HEK293T (cell line): Measurements from ENCODE around the gene ZBED4.
A peak's percentile ranks its signal among the peaks of the same experiment; 100 is the strongest.
"Not testable (repeated sequence)": the region's sequence is repeated elsewhere in the genome, so short reads cannot be mapped to it uniquely, and the experiment has no call there.

Source experiments
- CTCF ChIA-PET: fragments of 350-600 bp; formaldehyde crosslinking; extraction: SDS; loops from one replicate; lab custom pipeline; 2021; ENCODE audit warnings: antibody characterized with exemption, inconsistent platforms; lab: Yijun Ruan, JAX
- POLR2A ChIA-PET: fragments of 350-600 bp; formaldehyde crosslinking; extraction: SDS; loops from one replicate; lab custom pipeline; 2020; ENCODE audit warnings: antibody characterized with exemption, inconsistent platforms; lab: Yijun Ruan, JAX
- DNase-seq: peaks from one replicate; pipeline ENCODE4 v3.0.0; 2012; ENCODE audit warnings: mixed read lengths; ENCODE audit errors: extremely low spot score
- ARNT ChIP-seq: fragments of 450-650 bp; IDR thresholded peaks from 2 replicates; pipeline ENCODE4 v1.6.1; 2017; ENCODE audit warnings: mild to moderate bottlenecking
- BHLHE40 ChIP-seq: fragments of 450-650 bp; IDR thresholded peaks from 2 replicates; pipeline ENCODE4 v1.6.1; 2016; ENCODE audit warnings: mild to moderate bottlenecking, moderate library complexity, borderline replicate concordance
- CTBP1 ChIP-seq: fragments of 450-650 bp; IDR thresholded peaks from 2 replicates; pipeline ENCODE4 v1.6.1; 2016; ENCODE audit warnings: borderline replicate concordance
- ELF4 ChIP-seq: fragments of 450-650 bp; IDR thresholded peaks from 2 replicates; pipeline ENCODE4 v1.6.1; 2017; ENCODE audit warnings: antibody characterized with exemption
- FOXA1 ChIP-seq: fragments of 450-650 bp; IDR thresholded peaks from 2 replicates; pipeline ENCODE4 v1.6.1; 2016; ENCODE audit warnings: mild to moderate bottlenecking
- FOXK2 ChIP-seq: fragments of 450-650 bp; IDR thresholded peaks from 2 replicates; pipeline ENCODE4 v1.6.1; 2016; ENCODE audit warnings: mild to moderate bottlenecking
- FOXM1 ChIP-seq: fragments of 450-650 bp; IDR thresholded peaks from 2 replicates; pipeline ENCODE4 v1.6.1; 2017; ENCODE audit warnings: mild to moderate bottlenecking, borderline replicate concordance
- HDGF ChIP-seq: fragments of 450-650 bp; IDR thresholded peaks from 2 replicates; pipeline ENCODE4 v1.6.1; 2017; ENCODE audit warnings: antibody characterized with exemption, borderline replicate concordance
- L3MBTL2 ChIP-seq: fragments of 450-650 bp; conservative IDR thresholded peaks from 2 replicates; pipeline ENCODE4 v1.6.1; 2016; ENCODE audit warnings: mild to moderate bottlenecking
- LEF1 ChIP-seq: fragments of 450-650 bp; IDR thresholded peaks from 2 replicates; pipeline ENCODE4 v1.6.1; 2017; ENCODE audit warnings: mild to moderate bottlenecking, borderline replicate concordance
- NFRKB ChIP-seq: fragments of 450-650 bp; IDR thresholded peaks from 2 replicates; pipeline ENCODE4 v1.6.1; 2016; ENCODE audit warnings: mild to moderate bottlenecking, moderate library complexity
- SP1 ChIP-seq: fragments of 450-650 bp; IDR thresholded peaks from 2 replicates; pipeline ENCODE4 v1.6.1; 2017
- SUZ12 ChIP-seq: fragments of 450-650 bp; IDR thresholded peaks from 2 replicates; pipeline ENCODE4 v1.6.1; 2016; ENCODE audit warnings: mild to moderate bottlenecking
- TARDBP ChIP-seq: fragments of 450-650 bp; IDR thresholded peaks from 2 replicates; pipeline ENCODE4 v1.6.1; 2016
- ZNF384 ChIP-seq: fragments of 450-650 bp; IDR thresholded peaks from 2 replicates; pipeline ENCODE4 v1.6.1; 2016
- TF ChIP-seq, protein P1 (sequence below): fragments of 450-650 bp; IDR thresholded peaks from 2 replicates; pipeline ENCODE4 v1.6.1; 2016

The ZBED4 gene

DNA sequence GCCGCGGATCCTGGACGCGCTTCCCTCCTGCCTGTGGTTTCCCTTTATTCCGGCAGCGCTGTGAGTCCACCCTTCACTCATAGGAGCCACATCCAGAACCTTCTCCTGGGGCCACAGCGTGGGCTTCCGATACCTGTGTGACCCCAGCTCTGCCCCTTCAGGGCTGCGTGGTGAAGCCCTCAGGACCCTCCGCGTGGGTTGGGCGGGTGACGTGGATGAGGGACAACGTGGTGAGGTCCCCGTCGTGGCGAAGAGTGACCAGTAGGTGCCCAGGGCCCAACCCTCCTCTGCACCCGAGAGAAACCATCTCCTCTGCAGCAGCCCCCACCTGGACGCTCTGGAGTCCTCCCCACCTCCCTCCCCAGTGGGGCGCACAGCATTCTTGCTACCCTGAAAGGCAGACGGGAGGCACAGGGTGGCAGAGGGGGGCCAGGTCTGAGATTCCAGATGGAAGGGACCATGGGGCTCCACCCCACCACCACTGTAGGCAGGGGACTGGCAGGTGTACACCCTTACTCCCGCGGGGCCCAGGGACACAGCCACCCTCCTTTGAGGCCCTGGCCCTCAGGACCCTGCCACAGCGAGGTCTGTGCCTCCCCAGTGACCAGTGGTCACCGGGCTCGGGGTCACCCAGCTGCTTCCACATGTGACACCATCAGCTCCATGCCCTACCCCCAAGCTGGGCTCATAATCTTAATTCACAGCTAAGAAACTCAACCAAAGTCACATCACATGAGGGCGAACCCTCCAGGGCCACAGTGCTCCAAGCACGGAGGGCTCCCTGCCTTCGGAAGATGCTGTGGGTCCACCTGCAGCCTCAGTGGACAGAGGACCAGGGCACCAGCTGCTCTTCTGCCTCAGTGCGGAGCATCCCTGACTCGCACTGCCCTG lies 3.4 kb upstream of the ZBED4 start:
- ChIA-PET CTCF (no interaction called here), POLR2A (interaction anchor here (0.6 kb wide), 1 partner anchor 10 kb away, joined by 3 read pairs; no protein-coding TSS in a partner anchor)
- DNase-seq = no peak
- TF ChIP-seq SP1 = no peak
- no peak for TF ChIP-seq L3MBTL2
- TF ChIP-seq HDGF = no peak
- TF ChIP-seq FOXK2 = no peak
- no peak for TF ChIP-seq TARDBP
- TF ChIP-seq CTBP1 = no peak
- no peak for TF ChIP-seq FOXA1
- TF ChIP-seq ELF4 = no peak
- TF ChIP-seq FOXM1 = no peak
- no peak for TF ChIP-seq ZNF384
- TF ChIP-seq LEF1 = no peak
- no peak for TF ChIP-seq BHLHE40
- no peak for TF ChIP-seq SUZ12
- TF ChIP-seq ARNT = no peak
- TF ChIP-seq, protein P1, sequence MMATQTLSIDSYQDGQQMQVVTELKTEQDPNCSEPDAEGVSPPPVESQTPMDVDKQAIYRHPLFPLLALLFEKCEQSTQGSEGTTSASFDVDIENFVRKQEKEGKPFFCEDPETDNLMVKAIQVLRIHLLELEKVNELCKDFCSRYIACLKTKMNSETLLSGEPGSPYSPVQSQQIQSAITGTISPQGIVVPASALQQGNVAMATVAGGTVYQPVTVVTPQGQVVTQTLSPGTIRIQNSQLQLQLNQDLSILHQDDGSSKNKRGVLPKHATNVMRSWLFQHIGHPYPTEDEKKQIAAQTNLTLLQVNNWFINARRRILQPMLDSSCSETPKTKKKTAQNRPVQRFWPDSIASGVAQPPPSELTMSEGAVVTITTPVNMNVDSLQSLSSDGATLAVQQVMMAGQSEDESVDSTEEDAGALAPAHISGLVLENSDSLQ = no peak

DNA sequence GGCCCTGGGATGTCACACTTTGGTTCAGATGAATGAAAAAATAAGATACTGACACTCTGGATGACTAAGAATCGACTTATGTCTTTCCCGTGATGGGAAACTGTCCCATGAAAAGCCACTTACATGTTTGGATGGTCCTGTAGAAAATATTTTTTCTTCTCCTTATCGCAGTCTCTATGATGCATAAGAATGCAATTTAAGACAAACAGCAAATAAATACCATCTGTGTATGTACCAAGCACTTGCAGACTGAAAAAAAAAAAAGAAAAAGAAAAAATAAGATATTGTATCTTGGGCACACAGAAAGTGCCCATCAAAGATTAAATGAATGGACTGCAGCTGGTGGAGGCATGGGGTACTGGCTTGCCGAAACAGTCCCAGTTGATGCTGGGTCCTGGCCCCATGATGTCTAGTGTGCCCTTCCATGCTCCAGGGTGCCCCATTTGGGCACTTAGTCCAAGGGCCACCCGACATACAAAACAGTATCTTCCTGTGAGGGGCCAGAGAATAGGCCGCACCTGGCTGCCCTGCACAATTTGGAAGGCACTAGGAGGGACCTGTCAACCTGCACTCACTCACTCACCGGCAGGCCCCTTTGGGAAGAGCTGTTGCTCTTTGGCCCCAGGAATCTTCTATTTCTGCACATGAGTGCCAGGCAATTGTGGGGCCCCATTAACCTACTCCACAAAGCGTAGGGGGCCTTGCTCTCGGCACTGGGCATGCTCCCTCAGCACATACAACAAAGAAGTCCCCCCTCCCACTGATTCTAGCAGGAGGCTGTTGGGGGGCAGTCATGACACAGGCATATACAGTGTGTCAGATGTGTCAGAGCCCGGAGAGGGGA lies 2.5 kb upstream of the ZBED4 start:
- ChIA-PET CTCF (no interaction called here), POLR2A (interaction anchor here (1.5 kb wide), 1 partner anchor 8 kb away, joined by 3 read pairs; no protein-coding TSS in a partner anchor)
- DNase-seq = no peak
- TF ChIP-seq LEF1 (no peak), L3MBTL2 (no peak), TARDBP (no peak), NFRKB (no peak), SP1 (no peak), HDGF (no peak), FOXM1 (no peak), CTBP1 (no peak), ZNF384 (no peak), SUZ12 (no peak), BHLHE40 (no peak), ARNT (no peak), FOXK2 (no peak), FOXA1 (no peak)
- TF ChIP-seq, protein P1 = no peak

- not testable (repeated sequence) for DNase-seq
- CTCF ChIA-PET = interaction anchor here (0.6 kb wide), 1 partner anchor 322 kb away, joined by 3 read pairs; no protein-coding TSS in a partner anchor
- POLR2A ChIA-PET = interaction anchor here (1.5 kb wide), 1 partner anchor 9 kb away, joined by 3 read pairs; no protein-coding TSS in a partner anchor
Observed at GRCh38 chr22:49852568-49852897, 1.1 kb upstream of the ZBED4 start.

GRCh38 chr22:49853981-49854831 lies 562 bp downstream of the ZBED4 start:
- CTCF ChIA-PET = no interaction called here
- TF ChIP-seq L3MBTL2 = peak; percentile 37; the same call in 1 of the 2 replicates
- no peak for TF ChIP-seq FOXK2
- POLR2A ChIA-PET = interaction anchor here (1.6 kb wide), 1 partner anchor 28 kb away, joined by 5 read pairs; no protein-coding TSS in a partner anchor
- DNase-seq = peak; percentile 37

GRCh38 chr22:49855251-49855911 lies 1.7 kb downstream of the ZBED4 start:
- no peak for DNase-seq
- TF ChIP-seq L3MBTL2 = no peak
- TF ChIP-seq LEF1 = no peak
- TF ChIP-seq ZNF384 = no peak
- TF ChIP-seq CTBP1 = no peak
- TF ChIP-seq FOXM1 = no peak
- TF ChIP-seq TARDBP = no peak
- TF ChIP-seq, protein P1 = no peak
- TF ChIP-seq FOXA1 = no peak
- TF ChIP-seq HDGF = no peak
- no peak for TF ChIP-seq ELF4
- no peak for TF ChIP-seq FOXK2
- CTCF ChIA-PET = no interaction called here
- POLR2A ChIA-PET = interaction anchor here (1.6 kb wide), 1 partner anchor 29 kb away, joined by 5 read pairs; no protein-coding TSS in a partner anchor
